ENCODE measurements around the gene SLC25A1.
"Not testable (repeated sequence)": the region's sequence is repeated elsewhere in the genome, so short reads cannot be mapped to it uniquely, and the experiment has no call there.

Gene SLC25A1

GRCh38 chr22:19179497-19180048, 1.0 kb upstream of the SLC25A1 start:
- peak; percentile 63 for DNase-seq

GRCh38 chr22:19178065-19178656, 375 bp downstream of the SLC25A1 start:
- peak; percentile 73 for DNase-seq

- no peak for DNase-seq
Measured at GRCh38 chr22:19177164-19178064, 1.1 kb downstream of the SLC25A1 start.

GRCh38 chr22:19176732-19177131, 1.8 kb downstream of the SLC25A1 start:
- peak; percentile 13 for DNase-seq

GRCh38 chr22:19176175-19176643, 2.3 kb downstream of the SLC25A1 start:
- peak; percentile 11 for DNase-seq

GRCh38 chr22:19175602-19176174, 2.8 kb downstream of the SLC25A1 start:
- DNase-seq: peak; percentile 22

- DNase-seq: no peak
Measured at GRCh38 chr22:19175026-19175601, 3.4 kb downstream of the SLC25A1 start.

- DNase-seq: no peak
Measured at GRCh38 chr22:19174106-19175025, 4.2 kb downstream of the SLC25A1 start.

- DNase-seq: no peak
Measured at GRCh38 chr22:19173047-19174035, 5.2 kb downstream of the SLC25A1 start.

- no peak for DNase-seq
Measured at GRCh38 chr22:19172213-19173046, 6.1 kb downstream of the SLC25A1 start.

GRCh38 chr22:19169947-19170318, 8.6 kb downstream of the SLC25A1 start:
- no peak for DNase-seq

- no peak for DNase-seq
Measured at GRCh38 chr22:19169002-19169946, 9.3 kb downstream of the SLC25A1 start.

GRCh38 chr22:19168088-19168890, 10.2 kb downstream of the SLC25A1 start:
- no peak for DNase-seq

GRCh38 chr22:19167106-19167869, 11.2 kb downstream of the SLC25A1 start:
- no peak for DNase-seq

GRCh38 chr22:19166421-19166820, 12.1 kb downstream of the SLC25A1 start:
- no peak for DNase-seq

- DNase-seq: no peak
Measured at GRCh38 chr22:19164425-19164824, 14.1 kb downstream of the SLC25A1 start.

GRCh38 chr22:19158649-19159048, 19.9 kb downstream of the SLC25A1 start:
- DNase-seq: not testable (repeated sequence)

Data from stimulated activated CD4-positive, alpha-beta T cell treated with anti-CD3 and anti-CD28 coated beads, Interleukin-15, amount 100 ng/mL, for 24 hours (primary cell).